ENCODE data around the gene CTPS1.

Gene CTPS1

DNA sequence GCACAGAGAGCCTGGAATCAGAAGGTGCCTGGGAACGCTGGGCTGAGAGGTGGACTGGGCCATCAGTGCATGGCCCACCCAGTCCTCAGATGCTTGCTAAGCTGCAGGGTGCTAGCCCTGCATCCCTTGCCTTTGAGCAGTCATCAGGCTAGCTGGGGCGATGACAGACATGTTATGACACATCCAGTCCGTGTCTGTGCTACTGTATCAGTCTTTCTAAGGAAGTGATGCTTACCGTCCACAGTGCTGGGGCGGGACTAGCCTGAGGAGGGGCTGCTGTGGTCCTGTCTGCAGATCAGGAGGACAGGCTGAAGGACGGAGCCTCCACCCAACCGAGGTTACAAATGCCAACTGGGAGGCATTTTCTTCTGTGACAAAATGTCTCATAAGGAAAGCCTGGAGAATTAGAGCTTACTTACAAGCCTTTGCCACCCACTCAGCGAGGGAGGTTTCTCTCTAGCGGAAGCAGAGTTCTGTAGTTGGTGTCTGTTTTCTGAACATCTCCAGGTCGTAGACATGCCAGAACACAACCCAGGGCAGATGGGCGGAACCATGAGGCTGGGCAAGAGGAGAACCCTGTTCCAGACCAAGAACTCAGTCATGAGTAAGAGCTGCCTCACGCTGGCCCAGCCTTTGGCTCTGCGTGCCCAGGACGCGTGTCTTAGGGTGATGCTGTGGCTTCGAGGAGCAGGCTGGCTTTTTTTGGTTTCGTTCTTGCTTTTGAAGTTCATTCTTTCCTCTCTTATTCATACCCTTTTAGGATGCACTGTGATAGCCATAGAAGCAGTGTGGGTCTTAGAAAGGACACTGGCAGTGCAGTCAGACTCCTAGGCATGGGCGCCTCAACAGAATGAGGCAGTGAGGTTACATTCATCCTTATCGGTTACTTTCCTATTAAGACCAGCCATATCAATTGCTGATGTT, 27.7 kb downstream of the CTPS1 start:
- no peaks in the 10 kb centered on the region for H3K9me3 ChIP-seq (ENCODE audit: control insufficient read depth, insufficient read depth, low read length)
- H3K27me3 ChIP-seq (ENCODE audit: control insufficient read depth, insufficient read depth, low read length), result no peaks in the 10 kb centered on the region
- no peak overlapping the region for H3K4me3 ChIP-seq (ENCODE audit: low read depth, low read length)
- H3K4me1 ChIP-seq (ENCODE audit: control insufficient read depth, insufficient read depth, low read length), result no peaks in the 10 kb centered on the region
- peaks cover 78% of the 10 kb centered on the region for H3K36me3 ChIP-seq (ENCODE audit: control insufficient read depth, insufficient read depth, low read length)
- H3K9ac ChIP-seq (ENCODE audit: low read depth, low read length), result no peak overlapping the region

GRCh38 chr1:41009466-41009865, 30.0 kb downstream of the CTPS1 start:
- no peaks in the 10 kb centered on the region for H3K27me3 ChIP-seq (ENCODE audit: control insufficient read depth, insufficient read depth, low read length)
- no peak overlapping the region for H3K9ac ChIP-seq (ENCODE audit: low read depth, low read length)
- H3K4me1 ChIP-seq (ENCODE audit: control insufficient read depth, insufficient read depth, low read length), result no peaks in the 10 kb centered on the region
- no peaks in the 10 kb centered on the region for H3K9me3 ChIP-seq (ENCODE audit: control insufficient read depth, insufficient read depth, low read length)
- H3K36me3 ChIP-seq (ENCODE audit: control insufficient read depth, insufficient read depth, low read length), result peaks cover 66% of the 10 kb centered on the region
- H3K4me3 ChIP-seq (ENCODE audit: low read depth, low read length), result no peak overlapping the region

- peaks cover 62% of the 10 kb centered on the region for H3K36me3 ChIP-seq (ENCODE audit: control insufficient read depth, insufficient read depth, low read length)
- H3K9ac ChIP-seq (ENCODE audit: low read depth, low read length), result no peak overlapping the region
- H3K9me3 ChIP-seq (ENCODE audit: control insufficient read depth, insufficient read depth, low read length), result no peaks in the 10 kb centered on the region
- H3K27me3 ChIP-seq (ENCODE audit: control insufficient read depth, insufficient read depth, low read length), result no peaks in the 10 kb centered on the region
- H3K4me3 ChIP-seq (ENCODE audit: low read depth, low read length), result no peak overlapping the region
- H3K4me1 ChIP-seq (ENCODE audit: control insufficient read depth, insufficient read depth, low read length), result no peaks in the 10 kb centered on the region
Measured at GRCh38 chr1:41010345-41010744, 30.8 kb downstream of the CTPS1 start.

GRCh38 chr1:41013024-41013423, 33.5 kb downstream of the CTPS1 start:
- no peaks in the 10 kb centered on the region for H3K9me3 ChIP-seq (ENCODE audit: control insufficient read depth, insufficient read depth, low read length)
- no peaks in the 10 kb centered on the region for H3K4me1 ChIP-seq (ENCODE audit: control insufficient read depth, insufficient read depth, low read length)
- no peaks in the 10 kb centered on the region for H3K27me3 ChIP-seq (ENCODE audit: control insufficient read depth, insufficient read depth, low read length)
- H3K4me3 ChIP-seq (ENCODE audit: low read depth, low read length), result no peak overlapping the region
- H3K9ac ChIP-seq (ENCODE audit: low read depth, low read length), result no peak overlapping the region
- H3K36me3 ChIP-seq (ENCODE audit: control insufficient read depth, insufficient read depth, low read length), result peaks cover 56% of the 10 kb centered on the region

- Histone ChIP-seq H3K9me3 (ENCODE audit: control insufficient read depth, insufficient read depth, low read length) (no peaks in the 10 kb centered on the region), H3K9ac (ENCODE audit: low read depth, low read length) (no peak overlapping the region), H3K36me3 (ENCODE audit: control insufficient read depth, insufficient read depth, low read length) (peaks cover 57% of the 10 kb centered on the region), H3K4me1 (ENCODE audit: control insufficient read depth, insufficient read depth, low read length) (no peaks in the 10 kb centered on the region), H3K4me3 (ENCODE audit: low read depth, low read length) (no peak overlapping the region), H3K27me3 (ENCODE audit: control insufficient read depth, insufficient read depth, low read length) (no peaks in the 10 kb centered on the region)
Measured at GRCh38 chr1:41013796-41014195, 34.3 kb downstream of the CTPS1 start.

DNA sequence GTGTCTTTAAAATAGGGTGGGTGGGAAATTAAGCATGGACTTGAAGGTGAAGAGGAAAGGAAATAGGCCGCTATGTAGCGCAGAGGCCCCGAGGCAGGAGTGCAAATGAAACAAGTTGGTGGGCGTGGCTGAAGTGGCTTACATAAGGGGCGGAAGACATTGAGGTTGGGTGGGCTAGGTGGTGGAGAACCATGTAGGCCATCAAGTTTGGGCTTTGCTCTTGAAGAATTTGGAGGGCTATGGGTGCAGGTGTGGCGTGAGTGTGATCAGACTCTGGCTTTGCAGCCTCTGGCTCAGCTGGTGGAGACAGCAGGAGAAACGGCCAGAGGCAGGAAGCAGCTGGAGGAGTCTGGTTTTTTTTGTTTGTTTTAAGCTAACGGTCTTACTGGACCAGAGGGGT, 35.4 kb downstream of the CTPS1 start:
- Histone ChIP-seq H3K9me3 (ENCODE audit: control insufficient read depth, insufficient read depth, low read length) (no peaks in the 10 kb centered on the region), H3K4me1 (ENCODE audit: control insufficient read depth, insufficient read depth, low read length) (no peaks in the 10 kb centered on the region)

GRCh38 chr1:41015281-41015896, 35.9 kb downstream of the CTPS1 start:
- H3K9me3 ChIP-seq (ENCODE audit: control insufficient read depth, insufficient read depth, low read length), result no peaks in the 10 kb centered on the region
- no peaks in the 10 kb centered on the region for H3K27me3 ChIP-seq (ENCODE audit: control insufficient read depth, insufficient read depth, low read length)
- no peaks in the 10 kb centered on the region for H3K4me1 ChIP-seq (ENCODE audit: control insufficient read depth, insufficient read depth, low read length)
- peaks cover 44% of the 10 kb centered on the region for H3K36me3 ChIP-seq (ENCODE audit: control insufficient read depth, insufficient read depth, low read length)
- H3K4me3 ChIP-seq (ENCODE audit: low read depth, low read length), result no peak overlapping the region
- no peak overlapping the region for H3K9ac ChIP-seq (ENCODE audit: low read depth, low read length)

More for the DNA sequence above, 35.4 kb downstream of the CTPS1 start:
- H3K9ac ChIP-seq (ENCODE audit: low read depth, low read length), result no peak overlapping the region
- H3K4me3 ChIP-seq (ENCODE audit: low read depth, low read length), result no peak overlapping the region
- H3K36me3 ChIP-seq (ENCODE audit: control insufficient read depth, insufficient read depth, low read length), result peaks cover 47% of the 10 kb centered on the region
- H3K27me3 ChIP-seq (ENCODE audit: control insufficient read depth, insufficient read depth, low read length), result no peaks in the 10 kb centered on the region

DNA sequence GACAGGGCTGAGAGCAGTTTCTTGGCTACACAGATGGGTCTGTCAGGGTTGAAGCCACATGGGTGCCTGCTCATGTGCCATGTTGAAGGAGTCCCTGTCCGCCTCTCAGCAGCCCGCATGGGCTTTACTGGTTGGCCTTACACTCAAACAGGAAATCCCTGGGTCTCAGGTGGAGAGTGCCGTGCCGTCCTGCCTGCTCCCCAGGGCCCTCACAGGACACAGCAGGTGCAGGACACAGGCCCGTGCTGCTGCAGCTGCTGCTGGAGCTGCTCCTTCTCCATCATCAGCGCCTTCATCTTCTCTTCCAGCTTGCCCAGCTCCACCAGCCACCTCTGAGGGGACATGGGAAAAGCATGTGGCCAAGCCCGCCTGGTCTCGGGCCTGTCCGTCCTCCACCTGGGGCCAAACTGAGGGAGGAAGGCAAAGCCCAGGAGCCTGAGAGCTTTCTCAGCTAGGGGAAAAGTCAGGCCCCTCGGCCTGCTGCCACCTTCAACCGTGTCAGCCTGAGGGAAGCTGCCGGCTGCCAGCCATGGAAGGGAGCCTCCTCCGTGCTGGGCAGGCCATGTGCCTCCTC, 36.5 kb downstream of the CTPS1 start:
- no peak overlapping the region for H3K9ac ChIP-seq (ENCODE audit: low read depth, low read length)
- H3K27me3 ChIP-seq (ENCODE audit: control insufficient read depth, insufficient read depth, low read length), result no peaks in the 10 kb centered on the region
- H3K9me3 ChIP-seq (ENCODE audit: control insufficient read depth, insufficient read depth, low read length), result no peaks in the 10 kb centered on the region
- H3K4me1 ChIP-seq (ENCODE audit: control insufficient read depth, insufficient read depth, low read length), result no peaks in the 10 kb centered on the region
- H3K4me3 ChIP-seq (ENCODE audit: low read depth, low read length), result no peak overlapping the region
- H3K36me3 ChIP-seq (ENCODE audit: control insufficient read depth, insufficient read depth, low read length), result peaks cover 40% of the 10 kb centered on the region

DNA sequence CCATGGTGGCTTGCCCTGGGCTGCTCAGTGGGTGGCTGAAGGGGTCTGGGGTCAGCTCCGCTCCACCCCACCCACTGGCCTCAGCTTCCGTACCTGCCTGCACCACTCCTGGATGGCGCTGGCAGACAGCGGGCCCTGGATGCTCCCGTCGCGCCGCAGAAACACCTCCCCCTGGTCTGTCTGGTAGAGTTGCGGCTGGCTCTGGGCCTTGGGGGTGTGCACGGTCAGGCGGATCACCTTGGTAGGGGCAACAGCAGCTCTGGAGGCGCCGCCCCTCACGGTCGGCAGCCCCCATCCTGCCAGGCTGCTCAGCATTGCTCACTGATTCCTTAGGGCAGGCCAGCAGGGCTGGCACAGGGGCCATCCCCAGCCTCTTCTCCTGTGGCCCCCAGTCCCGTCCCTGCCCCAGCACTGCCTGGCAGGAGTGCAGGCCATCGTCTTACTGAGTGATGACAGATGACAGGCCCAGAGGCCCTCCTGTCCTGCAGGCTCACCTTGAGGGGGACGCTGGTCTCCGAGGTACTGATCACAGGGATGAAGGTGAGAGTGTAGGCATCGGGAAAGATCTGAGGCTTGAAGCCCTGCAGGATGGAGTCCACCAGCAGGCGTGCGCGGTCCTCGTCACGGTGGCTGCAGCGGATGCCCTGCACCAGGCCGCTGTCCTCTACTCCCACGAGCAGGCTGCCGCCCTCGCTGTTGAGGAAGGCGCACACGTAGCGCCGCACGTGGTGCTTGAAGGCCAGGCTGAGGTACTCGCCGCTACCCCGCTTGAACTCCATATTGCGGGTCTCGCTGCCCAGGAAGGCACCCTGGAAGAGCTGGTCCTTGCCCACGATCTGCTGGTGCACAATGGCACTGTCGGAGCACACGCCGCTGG, 37.9 kb downstream of the CTPS1 start:
- Histone ChIP-seq H3K9me3 (ENCODE audit: control insufficient read depth, insufficient read depth, low read length) (no peaks in the 10 kb centered on the region), H3K4me3 (ENCODE audit: low read depth, low read length) (no peak overlapping the region), H3K27me3 (ENCODE audit: control insufficient read depth, insufficient read depth, low read length) (no peaks in the 10 kb centered on the region), H3K4me1 (ENCODE audit: control insufficient read depth, insufficient read depth, low read length) (peaks cover 2% of the 10 kb centered on the region), H3K9ac (ENCODE audit: low read depth, low read length) (no peak overlapping the region), H3K36me3 (ENCODE audit: control insufficient read depth, insufficient read depth, low read length) (peaks cover 28% of the 10 kb centered on the region)

GRCh38 chr1:41018018-41018410, 38.5 kb downstream of the CTPS1 start:
- H3K9me3 ChIP-seq (ENCODE audit: control insufficient read depth, insufficient read depth, low read length), result no peaks in the 10 kb centered on the region
- no peak overlapping the region for H3K9ac ChIP-seq (ENCODE audit: low read depth, low read length)
- peaks cover 23% of the 10 kb centered on the region for H3K36me3 ChIP-seq (ENCODE audit: control insufficient read depth, insufficient read depth, low read length)
- H3K4me1 ChIP-seq (ENCODE audit: control insufficient read depth, insufficient read depth, low read length), result peaks cover 2% of the 10 kb centered on the region
- no peaks in the 10 kb centered on the region for H3K27me3 ChIP-seq (ENCODE audit: control insufficient read depth, insufficient read depth, low read length)
- H3K4me3 ChIP-seq (ENCODE audit: low read depth, low read length), result no peak overlapping the region

DNA sequence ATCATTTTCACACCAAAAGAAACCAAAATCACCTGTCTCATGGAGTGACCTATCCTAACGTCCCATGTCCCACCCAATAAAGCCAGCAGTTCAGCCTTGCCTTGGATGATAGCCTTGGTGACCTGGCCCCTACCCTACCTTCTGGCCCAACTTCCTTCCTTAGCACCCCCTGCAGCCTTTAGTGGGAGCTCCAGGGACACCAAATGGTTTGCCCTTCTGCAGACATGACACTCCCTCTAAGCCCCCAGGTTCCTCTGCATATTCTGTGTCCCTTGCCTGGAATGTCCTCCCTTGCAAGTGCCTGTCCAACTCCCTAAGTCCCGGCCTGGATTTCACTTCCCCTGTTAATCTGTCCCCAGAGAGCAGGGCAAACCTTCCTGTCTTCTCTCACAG, 39.9 kb downstream of the CTPS1 start:
- Histone ChIP-seq H3K9ac (ENCODE audit: low read depth, low read length) (no peak overlapping the region), H3K4me1 (ENCODE audit: control insufficient read depth, insufficient read depth, low read length) (peaks cover 2% of the 10 kb centered on the region), H3K9me3 (ENCODE audit: control insufficient read depth, insufficient read depth, low read length) (no peaks in the 10 kb centered on the region), H3K36me3 (ENCODE audit: control insufficient read depth, insufficient read depth, low read length) (peaks cover 21% of the 10 kb centered on the region), H3K27me3 (ENCODE audit: control insufficient read depth, insufficient read depth, low read length) (no peaks in the 10 kb centered on the region), H3K4me3 (ENCODE audit: low read depth, low read length) (no peak overlapping the region)

Measured in iPS-15b (cell line).